ENCODE data around the gene NLRP3. TPM values are rescaled to one million over a fixed set of nuclear protein-coding genes. Genes with fewer than 3 reads are reported as not detected.

NLRP3 gene
- total RNA-seq, 1 donor from 2014 or later = 1.1 TPM

Other genes with a start within 250 kb of the NLRP3 start
- 14.9 TPM for gene ZNF124, start 244.2 kb upstream of the NLRP3 start, total RNA-seq
- gene VN1R5, start 160.1 kb upstream of the NLRP3 start, total RNA-seq = not detected
- gene ZNF496, start 84.3 kb upstream of the NLRP3 start, total RNA-seq = 17.3 TPM
- not detected for gene OR2B11, start 41.9 kb downstream of the NLRP3 start, total RNA-seq
- not detected for gene OR2C3, start 120.3 kb downstream of the NLRP3 start, total RNA-seq
- not detected for gene GCSAML, start 133.0 kb downstream of the NLRP3 start, total RNA-seq
- not detected for gene OR2G2, start 172.2 kb downstream of the NLRP3 start, total RNA-seq
- gene OR2G3, start 189.4 kb downstream of the NLRP3 start, total RNA-seq = not detected